AG09309 (cell line): ENCODE data around the gene BTG1.

ENCODE experiments used
- DNase-seq: peaks from one replicate; pipeline ENCODE4 v3.0.0-alpha.2; 2010; ENCODE audit warnings: low read depth
- H3K4me3 ChIP-seq: 2 replicates; pipeline ENCODE4 v1.5.1; 2011; ENCODE audit warnings: mild to moderate bottlenecking, low read depth, low read length, moderate library complexity; ENCODE audit not compliant: control insufficient read depth
- TF ChIP-seq, protein P1 (sequence below): IDR thresholded peaks from 2 replicates; pipeline ENCODE4 v1.5.1; 2011; ENCODE audit warnings: mild to moderate bottlenecking, low read depth, low read length, inconsistent platforms; ENCODE audit not compliant: insufficient read depth, control insufficient read depth; ENCODE audit errors: missing control alignments

The BTG1 gene

GRCh38 chr12:92175961-92176360 lies 30.3 kb upstream of the BTG1 start:
- TF ChIP-seq, protein P1, sequence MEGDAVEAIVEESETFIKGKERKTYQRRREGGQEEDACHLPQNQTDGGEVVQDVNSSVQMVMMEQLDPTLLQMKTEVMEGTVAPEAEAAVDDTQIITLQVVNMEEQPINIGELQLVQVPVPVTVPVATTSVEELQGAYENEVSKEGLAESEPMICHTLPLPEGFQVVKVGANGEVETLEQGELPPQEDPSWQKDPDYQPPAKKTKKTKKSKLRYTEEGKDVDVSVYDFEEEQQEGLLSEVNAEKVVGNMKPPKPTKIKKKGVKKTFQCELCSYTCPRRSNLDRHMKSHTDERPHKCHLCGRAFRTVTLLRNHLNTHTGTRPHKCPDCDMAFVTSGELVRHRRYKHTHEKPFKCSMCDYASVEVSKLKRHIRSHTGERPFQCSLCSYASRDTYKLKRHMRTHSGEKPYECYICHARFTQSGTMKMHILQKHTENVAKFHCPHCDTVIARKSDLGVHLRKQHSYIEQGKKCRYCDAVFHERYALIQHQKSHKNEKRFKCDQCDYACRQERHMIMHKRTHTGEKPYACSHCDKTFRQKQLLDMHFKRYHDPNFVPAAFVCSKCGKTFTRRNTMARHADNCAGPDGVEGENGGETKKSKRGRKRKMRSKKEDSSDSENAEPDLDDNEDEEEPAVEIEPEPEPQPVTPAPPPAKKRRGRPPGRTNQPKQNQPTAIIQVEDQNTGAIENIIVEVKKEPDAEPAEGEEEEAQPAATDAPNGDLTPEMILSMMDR = no peak
- H3K4me3 ChIP-seq = no peak overlapping the region
- no peak for DNase-seq

DNA sequence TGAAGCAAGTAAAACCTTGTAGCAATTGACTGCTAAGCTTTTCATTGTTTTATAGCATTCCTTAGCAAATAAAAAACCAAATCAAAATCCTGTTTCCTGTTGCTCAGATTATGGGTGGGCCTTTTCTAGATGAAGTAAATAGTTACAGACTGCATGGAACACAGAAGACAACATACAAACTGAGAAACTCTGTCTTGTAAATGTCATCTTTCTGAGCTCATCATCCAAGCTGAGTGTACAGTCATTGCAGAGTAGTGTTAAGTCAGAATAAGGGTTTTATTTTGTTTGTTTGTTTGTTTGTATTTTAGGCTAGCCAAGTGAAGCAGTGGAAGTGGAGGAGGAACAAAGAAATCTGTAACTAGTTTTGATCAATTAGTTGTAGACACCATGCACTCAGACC lies 24.4 kb upstream of the BTG1 start:
- no peak for DNase-seq
- TF ChIP-seq, protein P1 = no peak
- H3K4me3 ChIP-seq = no peak overlapping the region

DNA sequence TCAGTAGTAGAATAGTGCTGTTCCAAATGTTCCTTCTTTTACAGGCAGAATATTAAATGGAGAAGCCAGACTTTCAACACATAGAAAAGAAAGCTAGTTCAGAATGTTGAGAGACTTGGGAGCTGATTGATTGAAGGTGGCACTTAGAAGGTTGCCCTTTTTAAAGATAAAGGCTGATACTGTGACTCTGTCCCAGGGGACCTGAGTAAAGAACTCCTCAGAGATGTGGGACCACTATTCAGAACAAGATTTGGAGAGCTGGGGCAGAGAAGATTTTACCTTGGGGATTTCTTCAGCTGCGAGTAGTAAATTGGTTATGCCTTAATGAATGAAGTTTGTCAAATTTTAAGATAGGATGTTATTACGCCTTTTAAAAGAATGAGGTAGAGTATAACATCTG lies 21.4 kb upstream of the BTG1 start:
- TF ChIP-seq, protein P1 = no peak
- DNase-seq = no peak
- H3K4me3 ChIP-seq = no peak overlapping the region

DNA sequence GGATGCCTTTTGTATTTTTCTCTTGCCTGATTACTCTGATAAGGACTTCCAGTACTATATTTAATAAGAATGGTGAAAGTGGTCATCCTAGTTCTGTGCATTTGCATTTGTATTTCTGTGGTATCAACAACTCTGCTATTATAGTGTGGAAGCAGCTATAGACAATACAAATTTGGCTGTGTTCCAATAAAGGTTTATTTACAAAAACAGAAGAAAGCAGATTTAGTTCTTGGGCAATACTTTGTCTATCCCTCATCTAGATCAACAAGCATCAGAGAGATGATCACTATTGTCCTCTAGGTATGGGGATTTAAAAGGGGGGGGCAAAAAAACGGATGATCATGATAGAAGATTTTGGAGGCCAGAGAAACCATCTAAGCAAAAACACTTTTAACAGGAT lies 19.1 kb upstream of the BTG1 start:
- H3K4me3 ChIP-seq = no peak overlapping the region
- no peak for DNase-seq
- TF ChIP-seq, protein P1 = no peak

- H3K4me3 ChIP-seq = no peak overlapping the region
- TF ChIP-seq, protein P1 = no peak
These were observed 16.4 kb upstream of the BTG1 start for GRCh38 chr12:92162079-92162478.

DNA sequence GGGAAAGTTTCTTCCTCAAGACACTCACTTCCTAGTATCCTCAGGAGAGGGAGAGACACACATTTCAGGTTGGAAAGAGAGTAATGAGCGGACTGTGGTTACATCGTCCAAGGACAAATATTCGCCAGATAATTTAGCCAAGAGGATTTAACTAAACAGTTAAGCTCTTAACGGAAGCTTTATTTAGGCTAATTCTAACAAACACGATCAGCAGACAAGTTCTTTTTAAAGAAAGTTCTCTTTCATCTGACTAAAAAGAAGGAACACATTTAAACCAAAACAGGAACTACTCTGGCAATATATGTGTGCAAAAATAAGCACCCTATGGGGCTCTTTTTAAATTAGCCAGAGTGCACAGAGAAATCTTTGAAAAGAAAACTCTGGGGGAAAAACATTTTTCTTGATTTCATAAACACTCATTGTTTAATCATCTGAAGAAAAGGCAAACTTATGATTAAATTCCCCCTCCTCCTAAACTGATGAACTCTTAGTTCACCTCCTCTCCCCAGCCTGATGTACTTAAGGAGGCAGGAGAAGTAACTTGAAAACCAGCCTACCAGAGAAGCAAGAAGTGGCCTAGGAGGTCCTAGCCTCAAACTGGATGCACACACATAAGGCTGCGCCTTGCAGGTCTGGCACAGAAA lies 13.3 kb upstream of the BTG1 start:
- DNase-seq = no peak
- no peak overlapping the region for H3K4me3 ChIP-seq
- TF ChIP-seq, protein P1 = no peak

More at GRCh38 chr12:92162079-92162478, 16.4 kb upstream of the BTG1 start:
- DNase-seq = no peak

GRCh38 chr12:92156704-92157395 lies 11.2 kb upstream of the BTG1 start:
- no peak for DNase-seq
- no peak overlapping the region for H3K4me3 ChIP-seq
- TF ChIP-seq, protein P1 = no peak
